ENCODE measurements around the gene CD99L2.

- TF ChIP-seq, protein P1, sequence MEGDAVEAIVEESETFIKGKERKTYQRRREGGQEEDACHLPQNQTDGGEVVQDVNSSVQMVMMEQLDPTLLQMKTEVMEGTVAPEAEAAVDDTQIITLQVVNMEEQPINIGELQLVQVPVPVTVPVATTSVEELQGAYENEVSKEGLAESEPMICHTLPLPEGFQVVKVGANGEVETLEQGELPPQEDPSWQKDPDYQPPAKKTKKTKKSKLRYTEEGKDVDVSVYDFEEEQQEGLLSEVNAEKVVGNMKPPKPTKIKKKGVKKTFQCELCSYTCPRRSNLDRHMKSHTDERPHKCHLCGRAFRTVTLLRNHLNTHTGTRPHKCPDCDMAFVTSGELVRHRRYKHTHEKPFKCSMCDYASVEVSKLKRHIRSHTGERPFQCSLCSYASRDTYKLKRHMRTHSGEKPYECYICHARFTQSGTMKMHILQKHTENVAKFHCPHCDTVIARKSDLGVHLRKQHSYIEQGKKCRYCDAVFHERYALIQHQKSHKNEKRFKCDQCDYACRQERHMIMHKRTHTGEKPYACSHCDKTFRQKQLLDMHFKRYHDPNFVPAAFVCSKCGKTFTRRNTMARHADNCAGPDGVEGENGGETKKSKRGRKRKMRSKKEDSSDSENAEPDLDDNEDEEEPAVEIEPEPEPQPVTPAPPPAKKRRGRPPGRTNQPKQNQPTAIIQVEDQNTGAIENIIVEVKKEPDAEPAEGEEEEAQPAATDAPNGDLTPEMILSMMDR (IDR thresholded peaks at IDR 0.05 in 4 of 5, conservative IDR thresholded peaks at IDR 0.05 in 1 of 5): no peak
- TF ChIP-seq POLR2A (IDR thresholded peaks at IDR 0.05): no peak
Measured at GRCh38 chrX:150834695-150835094, 63.8 kb downstream of the CD99L2 start.
